ENCODE data around the gene RXFP1.

RXFP1 gene

DNA sequence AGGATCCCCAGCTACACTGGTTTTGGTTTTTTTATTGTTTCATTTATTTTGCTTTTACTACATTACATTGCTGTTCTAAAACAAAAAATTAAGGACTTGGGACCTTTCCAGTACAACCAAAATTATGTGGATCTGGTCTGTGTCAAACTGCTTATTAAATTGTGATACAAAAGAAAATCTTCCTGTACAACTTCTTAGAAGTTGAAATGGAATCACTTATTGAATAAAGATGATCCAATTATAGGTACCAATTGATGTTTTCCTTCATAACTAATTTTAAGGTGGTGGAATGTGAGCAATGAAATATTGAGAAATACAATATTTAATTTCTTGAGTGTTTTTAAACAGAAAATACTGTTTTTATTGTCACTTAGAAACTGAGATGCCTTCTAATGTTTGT lies 82.7 kb downstream of the RXFP1 start:
- FAIRE-seq: no peak
- TF ChIP-seq, protein P1, sequence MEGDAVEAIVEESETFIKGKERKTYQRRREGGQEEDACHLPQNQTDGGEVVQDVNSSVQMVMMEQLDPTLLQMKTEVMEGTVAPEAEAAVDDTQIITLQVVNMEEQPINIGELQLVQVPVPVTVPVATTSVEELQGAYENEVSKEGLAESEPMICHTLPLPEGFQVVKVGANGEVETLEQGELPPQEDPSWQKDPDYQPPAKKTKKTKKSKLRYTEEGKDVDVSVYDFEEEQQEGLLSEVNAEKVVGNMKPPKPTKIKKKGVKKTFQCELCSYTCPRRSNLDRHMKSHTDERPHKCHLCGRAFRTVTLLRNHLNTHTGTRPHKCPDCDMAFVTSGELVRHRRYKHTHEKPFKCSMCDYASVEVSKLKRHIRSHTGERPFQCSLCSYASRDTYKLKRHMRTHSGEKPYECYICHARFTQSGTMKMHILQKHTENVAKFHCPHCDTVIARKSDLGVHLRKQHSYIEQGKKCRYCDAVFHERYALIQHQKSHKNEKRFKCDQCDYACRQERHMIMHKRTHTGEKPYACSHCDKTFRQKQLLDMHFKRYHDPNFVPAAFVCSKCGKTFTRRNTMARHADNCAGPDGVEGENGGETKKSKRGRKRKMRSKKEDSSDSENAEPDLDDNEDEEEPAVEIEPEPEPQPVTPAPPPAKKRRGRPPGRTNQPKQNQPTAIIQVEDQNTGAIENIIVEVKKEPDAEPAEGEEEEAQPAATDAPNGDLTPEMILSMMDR (IDR thresholded peaks at IDR 0.05; ENCODE audit: insufficient read depth, missing control alignments): no peak
- DNase-seq (ENCODE audit: insufficient read length, low spot score): no peak

DNA sequence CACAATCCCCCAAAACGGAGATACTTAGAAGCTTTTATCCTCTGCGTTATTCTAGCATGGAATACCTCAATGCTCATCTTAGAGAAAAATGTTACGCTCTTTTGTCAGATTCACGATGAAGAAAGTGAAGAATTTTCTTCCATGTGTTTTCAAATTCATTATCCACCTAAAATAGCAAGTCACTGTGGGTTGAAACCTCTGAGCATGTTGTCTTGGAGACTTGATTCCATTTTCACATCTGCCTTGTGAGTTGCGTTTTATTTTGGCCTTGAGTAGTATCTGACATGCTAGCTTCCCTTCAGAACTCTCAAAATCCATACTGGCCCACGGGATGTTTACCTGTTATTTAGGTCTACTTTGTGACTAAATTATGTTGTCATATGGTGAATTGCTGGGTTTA lies 83.7 kb downstream of the RXFP1 start:
- TF ChIP-seq, protein P1 (IDR thresholded peaks at IDR 0.05; ENCODE audit: insufficient read depth, missing control alignments): no peak
- no peak for DNase-seq (ENCODE audit: insufficient read length, low spot score)
- no peak for FAIRE-seq

- FAIRE-seq (no peak), DNase-seq (ENCODE audit: insufficient read length, low spot score) (no peak)
- TF ChIP-seq, protein P1 (IDR thresholded peaks at IDR 0.05; ENCODE audit: insufficient read depth, missing control alignments): no peak
Observed at GRCh38 chr4:158606969-158607368, 85.3 kb downstream of the RXFP1 start.

GRCh38 chr4:158609116-158609515 lies 87.4 kb downstream of the RXFP1 start:
- FAIRE-seq (no peak), DNase-seq (ENCODE audit: insufficient read length, low spot score) (no peak)
- TF ChIP-seq, protein P1 (IDR thresholded peaks at IDR 0.05; ENCODE audit: insufficient read depth, missing control alignments): no peak

- no peak for DNase-seq (ENCODE audit: insufficient read length, low spot score)
- FAIRE-seq: no peak
- TF ChIP-seq, protein P1 (IDR thresholded peaks at IDR 0.05; ENCODE audit: insufficient read depth, missing control alignments): no peak
Observed at GRCh38 chr4:158610790-158611189, 89.1 kb downstream of the RXFP1 start.

GRCh38 chr4:158613046-158613445 lies 91.4 kb downstream of the RXFP1 start:
- no peak for FAIRE-seq
- TF ChIP-seq, protein P1 (IDR thresholded peaks at IDR 0.05; ENCODE audit: insufficient read depth, missing control alignments): no peak
- no peak for DNase-seq (ENCODE audit: insufficient read length, low spot score)

DNA sequence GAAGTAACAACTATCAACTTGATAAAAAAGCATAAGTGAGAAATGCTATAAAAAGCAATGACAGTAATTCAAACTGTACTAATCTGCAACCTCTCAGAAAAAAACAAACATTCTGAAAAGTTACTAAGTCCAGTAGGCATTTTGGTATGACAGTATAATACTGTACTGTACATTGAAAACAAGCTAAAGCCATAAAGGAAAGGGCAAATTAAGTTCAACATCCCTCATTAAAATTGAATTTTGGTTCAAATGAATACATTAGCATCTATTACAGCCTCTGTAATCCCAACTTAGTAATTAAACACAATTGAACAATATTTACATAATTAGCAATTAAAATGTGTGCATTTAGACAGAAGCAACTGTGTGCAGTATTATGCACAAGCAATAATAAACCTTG lies 96.3 kb downstream of the RXFP1 start:
- FAIRE-seq (no peak), DNase-seq (ENCODE audit: insufficient read length, low spot score) (no peak)
- TF ChIP-seq, protein P1 (IDR thresholded peaks at IDR 0.05; ENCODE audit: insufficient read depth, missing control alignments): no peak
